H1 (cell line): ENCODE results near the gene NUDT3. TPM values are rescaled to one million over a fixed set of nuclear protein-coding genes. Genes with fewer than 3 reads are reported as not detected.

ENCODE experiments used
- ASH2L ChIP-seq: fragments of 200-600, 300-600 bp; sonication (generic); IDR thresholded peaks from one replicate; pipeline ENCODE4 v1.7.1; 2017; ENCODE audit warnings: low read length
- CEBPB ChIP-seq: IDR thresholded peaks from 2 replicates; pipeline ENCODE4 v1.6.1; 2012; ENCODE audit warnings: low read depth, low read length
- KDM4A ChIP-seq: IDR thresholded peaks from one replicate; pipeline ENCODE4 v1.7.1; 2012; ENCODE audit warnings: low read depth, mild to moderate bottlenecking, moderate library complexity, low read length, inconsistent platforms; ENCODE audit not compliant: severe bottlenecking
- POLR2A ChIP-seq, 2 experiments: IDR thresholded peaks; 1 replicate in 1 of 2; 2 replicates in 1 of 2; pipeline ENCODE4 v1.6.1; 2011; ENCODE audit warnings: low read depth in 2 of 2, low read length in 2 of 2, mild to moderate bottlenecking in 2 of 2; ENCODE audit errors: control extremely low read depth in 1 of 2
- RFX5 ChIP-seq: IDR thresholded peaks from 2 replicates; pipeline ENCODE4 v1.6.1; 2011; ENCODE audit warnings: low read depth, low read length, improper control_type of control experiment, borderline replicate concordance
- SIN3A ChIP-seq, 2 experiments: IDR thresholded peaks in 1 of 2; conservative IDR thresholded peaks in 1 of 2; 2 replicates each; pipeline ENCODE4 v1.6.1; 2011 to 2012; ENCODE audit warnings: low read length in 2 of 2, improper control_type of control experiment in 1 of 2, low read depth in 1 of 2, mild to moderate bottlenecking in 1 of 2
- SP2 ChIP-seq: IDR thresholded peaks from 2 replicates; pipeline ENCODE4 v1.6.1; 2012; ENCODE audit warnings: mild to moderate bottlenecking, low read length, inconsistent platforms
- SP4 ChIP-seq: IDR thresholded peaks from 2 replicates; pipeline ENCODE4 v1.6.1; 2012; ENCODE audit warnings: low read length, inconsistent platforms
- TAF1 ChIP-seq: IDR thresholded peaks from 2 replicates; pipeline ENCODE4 v1.6.1; 2011; ENCODE audit warnings: mild to moderate bottlenecking, low read depth, low read length
- TBP ChIP-seq: IDR thresholded peaks from 2 replicates; pipeline ENCODE4 v1.6.1; 2011; ENCODE audit warnings: low read depth, low read length, improper control_type of control experiment
- TCF12 ChIP-seq: IDR thresholded peaks from 2 replicates; pipeline ENCODE4 v1.6.1; 2011; ENCODE audit warnings: low read depth, mild to moderate bottlenecking, low read length
- USF2 ChIP-seq: IDR thresholded peaks from 2 replicates; pipeline ENCODE4 v1.6.1; 2011; ENCODE audit warnings: low read length, improper control_type of control experiment
- polyA plus RNA-seq, 7 experiments: library from polyadenylated mRNA; depleted of rRNA in 3 of 7; stranded (reverse) in 5 of 7; unstranded in 2 of 7; fragments of >200 nt in 5 of 7; fragments of 200-250 nt in 2 of 7; gene quantifications; 1 replicate in 5 of 7; 2 replicates in 1 of 7; 4 replicates in 1 of 7; pipeline versions ENCODE4 v1.2.1 to v1.2.3, GENCODE V29; 2011 to 2013; ENCODE audit warnings: missing spikeins in 2 of 7, mixed read lengths in 2 of 7
- total RNA-seq: library from RNA; stranded (reverse); fragmentation: NEBNext Ultra II Directional; extraction: Animal tissue kit (Norgen Biotek cat#: 25700); gene quantifications from 2 replicates; pipeline ENCODE4 v1.2.1, GENCODE V29; 2021
- TF ChIP-seq, protein P1 (sequence below): IDR thresholded peaks from 2 replicates; pipeline ENCODE4 v1.6.1; 2012; ENCODE audit warnings: inconsistent platforms

Gene NUDT3
- total and polyA plus RNA-seq, 2 of the 8 experiments (the other 6 are each of a cell fraction or from before 2014, with no cell fraction given), result 14.1 to 36.9 TPM

GRCh38 chr6:34391786-34392496 lies 528 bp downstream of the NUDT3 start (continued):
- TF ChIP-seq RFX5 (no peak), TCF12 (no peak), SIN3A (conservative IDR thresholded peaks at IDR 0.05 in 1 of 2, IDR thresholded peaks at IDR 0.05 in 1 of 2; ENCODE audit: low read depth in 1 of 2, low read length in 2 of 2) (peak; percentile 92; a peak in 3 of 4 replicates), TBP (0 out of 2 replicates have a peak, but pooled peaks have one; percentile 23), TAF1 (peak; percentile 15; the same call in 1 of the 2 replicates), USF2 (no peak), SP2 (no peak), CEBPB (no peak), ASH2L (peak; percentile 84), SP4 (no peak), POLR2A (IDR thresholded peaks at IDR 0.05; ENCODE audit: control extremely low read depth in 1 of 2, low read depth in 2 of 2, low read length in 2 of 2) (no peak; a peak in 1 of 3 replicates), KDM4A (peak; percentile 56)
- TF ChIP-seq, protein P1, sequence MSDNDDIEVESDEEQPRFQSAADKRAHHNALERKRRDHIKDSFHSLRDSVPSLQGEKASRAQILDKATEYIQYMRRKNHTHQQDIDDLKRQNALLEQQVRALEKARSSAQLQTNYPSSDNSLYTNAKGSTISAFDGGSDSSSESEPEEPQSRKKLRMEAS, result peak; percentile 98
